Body of pancreas (tissue), 4 donors: Measurements from ENCODE around the gene TARS3. TPM values are rescaled to one million over a fixed set of nuclear protein-coding genes. Genes with fewer than 3 reads are reported as not detected.
"Not testable (repeated sequence)": the region's sequence is repeated elsewhere in the genome, so short reads cannot be mapped to it uniquely, and the experiment has no call there.

Source experiments
- ATAC-seq: fragments of 150-250 bp; one replicate; pipeline ENCODE4 v1.9.1; 2016
- DNase-seq, 4 donors: peaks; one replicate each; pipeline ENCODE4 v3.0.0-alpha.2; 2019
- H3K27ac ChIP-seq, 4 donors: fragments of 200-600 bp; sonication (generic); 1 replicate in 3 of 4; 2 replicates in 1 of 4; pipeline versions ENCODE4 v1.5.1 to v1.6.1; 2016 to 2019; ENCODE audit warnings: mild to moderate bottlenecking in 1 of 4, mixed read lengths in 1 of 4, moderate library complexity in 1 of 4
- H3K27me3 ChIP-seq, 2 donors: fragments of 200-600 bp; sonication (generic); one replicate each; pipeline ENCODE4 v1.6.0; 2016; ENCODE audit warnings: mild to moderate bottlenecking in 1 of 2
- H3K36me3 ChIP-seq, 2 donors: fragments of 200-600 bp; sonication (generic); replicated peaks in 1 of 2; 2 replicates each; pipeline ENCODE4 v1.5.1; 2016; ENCODE audit warnings: low read depth in 2 of 2; ENCODE audit not compliant: insufficient read depth in 1 of 2
- H3K4me1 ChIP-seq: fragments of 200-600 bp; sonication (generic); one replicate; pipeline ENCODE4 v1.6.0; 2016
- H3K4me3 ChIP-seq, 2 donors: fragments of 200-600 bp; sonication (generic); 1 replicate in 1 of 2; 2 replicates in 1 of 2; pipeline ENCODE4 v1.5.1; 2016 to 2019
- H3K9me3 ChIP-seq, 3 donors: fragments of 200-600 bp; sonication (generic); 1 replicate in 2 of 3; 2 replicates in 1 of 3; pipeline ENCODE4 v1.5.1; 2016
- CTCF ChIP-seq, 7 experiments: fragments of 450-650 bp in 4 of 7; fragments of 200-600 bp in 3 of 7; sonication (generic) in 3 of 7; IDR thresholded peaks; one replicate each; pipeline ENCODE4 v1.5.1; 2016 to 2019; ENCODE audit warnings: antibody characterized with exemption in 7 of 7
- POLR2A ChIP-seq, 3 donors: fragments of 450-650 bp; IDR thresholded peaks; one replicate each; pipeline ENCODE4 v1.6.1; 2016; ENCODE audit warnings: antibody characterized with exemption in 3 of 3, mild to moderate bottlenecking in 2 of 3
- WGBS, 2 donors: methylation state at CpG; one replicate each; pipeline ENCODE4 v1.1.5; 2017; 5-methylcytosine and 5-hydroxymethylcytosine counted together
- intact Hi-C: fragments of 100-400 bp; cut with DNase I; formaldehyde crosslinking; loops from one replicate; pipeline ENCODE4 v1.15.1; 2023
- total RNA-seq, 2 donors: library from RNA; depleted of rRNA; stranded (reverse); fragments of >200 nt; gene quantifications; one replicate each; pipeline ENCODE4 v1.1.0, GENCODE V29; 2016

Gene TARS3
- total RNA-seq, 2 donors from 2014 or later: 15.0 to 70.5 TPM

DNA sequence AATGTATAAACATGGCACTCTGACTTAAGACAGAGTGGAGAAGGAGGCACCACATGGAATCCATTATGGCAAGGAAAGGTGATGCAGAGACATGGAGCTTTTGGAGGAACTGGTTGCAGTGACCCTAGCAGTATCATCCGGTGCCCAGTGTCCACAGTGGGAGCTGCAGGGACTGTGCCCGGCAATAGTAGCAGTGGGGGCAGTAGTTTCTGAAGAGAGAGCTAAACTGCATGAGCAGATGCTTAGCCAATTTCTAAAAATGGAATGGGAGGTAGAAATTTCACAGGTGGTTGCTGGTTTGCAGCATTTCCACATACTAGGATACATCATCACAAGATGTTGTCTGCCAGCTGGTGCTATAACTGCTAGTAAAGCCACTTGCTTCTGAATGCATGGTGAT lies 64.3 kb downstream of the TARS3 start:
- no peaks in the 10 kb centered on the region for H3K4me1 ChIP-seq
- WGBS, 2 donors: 97 to 100% methylated on average over 2 of the region's 2 CpGs
- H3K27ac ChIP-seq: no peak overlapping the region
- intact Hi-C loops: no loop called here
- TF ChIP-seq CTCF (IDR thresholded peaks at IDR 0.05): no peak
- TF ChIP-seq POLR2A (IDR thresholded peaks at IDR 0.05): no peak
- no peaks in the 10 kb centered on the region for H3K27me3 ChIP-seq
- ATAC-seq: no peak
- H3K4me3 ChIP-seq: no peak overlapping the region
- no peaks in the 10 kb centered on the region for H3K9me3 ChIP-seq
- DNase-seq: no peak
- no peaks in the 10 kb centered on the region for H3K36me3 ChIP-seq

GRCh38 chr15:101657968-101658784 lies 66.1 kb downstream of the TARS3 start:
- H3K27ac ChIP-seq: no peak overlapping the region
- peak in 3 of 4 donors; percentile 46 to 58 (median 55) for DNase-seq
- no peaks in the 10 kb centered on the region for H3K36me3 ChIP-seq

GRCh38 chr15:101657171-101657570 lies 67.1 kb downstream of the TARS3 start:
- DNase-seq: no peak

More at GRCh38 chr15:101657968-101658784, 66.1 kb downstream of the TARS3 start:
- Histone ChIP-seq H3K4me1 (peaks cover 2% of the 10 kb centered on the region), H3K4me3 (no peak overlapping the region), H3K27me3 (no peaks in the 10 kb centered on the region), H3K9me3 (no peaks in the 10 kb centered on the region)
- ATAC-seq: no peak
- intact Hi-C loops: no loop called here
- no peak for TF ChIP-seq POLR2A (IDR thresholded peaks at IDR 0.05)
- TF ChIP-seq CTCF (IDR thresholded peaks at IDR 0.05): no peak
- 60 to 75% methylated on average over 9 of the region's 9 CpGs for WGBS, 2 donors

DNA sequence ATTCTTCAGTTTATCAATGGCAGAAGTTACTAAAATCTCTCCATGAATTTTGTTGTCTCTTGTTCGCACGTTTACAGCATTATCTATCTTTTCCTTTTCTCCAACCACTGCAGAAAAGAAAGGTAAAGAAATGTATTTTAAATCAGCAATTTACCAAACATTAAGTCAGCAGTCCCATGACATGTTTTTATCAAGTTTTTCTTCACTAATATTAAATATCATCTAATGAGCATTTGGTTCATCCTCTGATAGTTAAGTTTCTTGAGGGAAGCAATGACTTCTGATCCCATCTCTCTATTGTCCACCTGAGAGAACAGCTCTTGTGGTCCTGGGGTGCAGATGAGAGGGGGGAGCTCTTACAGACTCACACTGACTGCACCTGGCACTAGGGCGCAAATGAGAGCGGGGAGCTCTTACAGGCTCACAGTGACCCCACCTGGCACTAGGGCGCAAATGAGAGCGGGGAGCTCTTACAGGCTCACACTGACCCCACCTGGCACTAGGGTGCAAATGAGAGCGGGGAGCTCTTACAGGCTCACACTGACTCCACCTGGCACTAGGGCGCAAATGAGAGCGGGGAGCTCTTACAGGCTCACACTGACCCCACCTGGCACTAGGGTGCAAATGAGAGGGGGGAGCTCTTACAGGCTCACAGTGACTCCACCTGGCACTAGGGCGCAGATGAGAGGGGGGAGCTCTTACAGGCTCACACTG lies 69.5 kb downstream of the TARS3 start:
- intact Hi-C loops: not testable (repeated sequence)
- 83 to 87% methylated on average over 4 to 10 of the region's 10 CpGs for whole genome bisulfite sequencing, 2 donors

More at GRCh38 chr15:101657171-101657570, 67.1 kb downstream of the TARS3 start:
- Histone ChIP-seq H3K4me1 (peaks cover 6% of the 10 kb centered on the region), H3K4me3 (no peak overlapping the region), H3K36me3 (no peaks in the 10 kb centered on the region), H3K9me3 (no peaks in the 10 kb centered on the region), H3K27me3 (no peaks in the 10 kb centered on the region), H3K27ac (no peak overlapping the region)
- TF ChIP-seq CTCF (IDR thresholded peaks at IDR 0.05) (no peak), POLR2A (IDR thresholded peaks at IDR 0.05) (no peak)
- 92 to 96% methylated on average over 6 to 10 of the region's 10 CpGs for WGBS, 2 donors
- no peak for ATAC-seq
- intact Hi-C loops: no loop called here

DNA sequence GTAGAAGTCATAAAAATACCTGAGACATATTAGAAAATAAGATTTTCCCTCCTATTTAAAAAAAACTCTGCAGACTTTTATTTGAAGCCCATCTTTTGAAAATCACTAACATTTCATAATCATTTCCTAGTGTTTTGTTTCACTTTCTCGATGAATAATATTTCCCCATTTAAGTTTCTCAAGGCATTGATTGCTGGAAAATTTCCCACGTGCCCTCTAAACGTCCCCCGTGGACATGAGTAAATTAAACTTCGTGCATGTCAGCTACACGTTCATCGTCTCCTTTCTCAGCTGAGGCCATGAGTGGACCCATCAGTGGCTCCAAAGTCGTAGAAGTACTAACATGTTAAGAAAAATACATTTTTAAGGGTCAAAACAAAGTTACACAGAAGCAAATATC lies 70.1 kb downstream of the TARS3 start:
- Histone ChIP-seq H3K27me3 (no peaks in the 10 kb centered on the region), H3K9me3 (no peaks in the 10 kb centered on the region), H3K36me3 (no peaks in the 10 kb centered on the region), H3K4me1 (peaks cover 28% of the 10 kb centered on the region), H3K27ac (no peak overlapping the region), H3K4me3 (no peak overlapping the region)
- DNase-seq (no peak), ATAC-seq (no peak)
- 61 to 69% methylated on average over 8 of the region's 8 CpGs for WGBS, 2 donors
- intact Hi-C loops: no loop called here
- TF ChIP-seq CTCF (IDR thresholded peaks at IDR 0.05): no peak
- no peak for TF ChIP-seq POLR2A (IDR thresholded peaks at IDR 0.05)

More for the DNA sequence above, 69.5 kb downstream of the TARS3 start:
- not testable (repeated sequence) for ATAC-seq, H3K36me3 ChIP-seq, H3K27ac ChIP-seq, DNase-seq, H3K27me3 ChIP-seq, H3K4me3 ChIP-seq, H3K9me3 ChIP-seq
- peaks cover 22% of the 10 kb centered on the region for H3K4me1 ChIP-seq
